ENCODE data around the gene NPAS3.

DNA sequence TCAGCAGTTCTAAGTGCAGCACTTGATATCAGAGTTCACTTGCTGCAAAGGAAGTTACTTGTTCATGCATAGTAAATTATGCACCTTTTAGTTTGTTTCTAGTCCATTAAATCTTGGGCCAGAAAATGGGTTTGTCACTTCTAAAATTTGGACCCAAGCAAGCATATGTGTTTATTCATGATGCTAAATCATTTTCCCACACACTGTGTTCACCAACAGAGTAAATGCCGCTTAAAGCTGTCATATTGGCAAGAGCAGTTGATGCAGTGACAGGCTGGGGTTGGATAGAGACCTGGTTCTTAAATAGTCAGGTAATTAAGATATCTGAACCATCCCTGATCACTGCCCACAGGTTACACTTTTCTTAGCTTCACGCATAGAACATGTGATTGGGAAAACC lies 602.5 kb downstream of the NPAS3 start:
- TF ChIP-seq SRF (IDR thresholded peaks at IDR 0.05; ENCODE audit: low read depth, low read length) (no peak), HDAC1 (CRISPR knock-in tag; IDR thresholded peaks at IDR 0.05) (no peak), SMAD1 (CRISPR knock-in tag; IDR thresholded peaks at IDR 0.05; ENCODE audit: borderline replicate concordance, low read depth) (no peak), NFIC (IDR thresholded peaks at IDR 0.05; ENCODE audit: low read length) (no peak), ARHGAP35 (CRISPR knock-in tag; IDR thresholded peaks at IDR 0.05; ENCODE audit: borderline replicate concordance) (no peak)
- TF ChIP-seq, protein P1, sequence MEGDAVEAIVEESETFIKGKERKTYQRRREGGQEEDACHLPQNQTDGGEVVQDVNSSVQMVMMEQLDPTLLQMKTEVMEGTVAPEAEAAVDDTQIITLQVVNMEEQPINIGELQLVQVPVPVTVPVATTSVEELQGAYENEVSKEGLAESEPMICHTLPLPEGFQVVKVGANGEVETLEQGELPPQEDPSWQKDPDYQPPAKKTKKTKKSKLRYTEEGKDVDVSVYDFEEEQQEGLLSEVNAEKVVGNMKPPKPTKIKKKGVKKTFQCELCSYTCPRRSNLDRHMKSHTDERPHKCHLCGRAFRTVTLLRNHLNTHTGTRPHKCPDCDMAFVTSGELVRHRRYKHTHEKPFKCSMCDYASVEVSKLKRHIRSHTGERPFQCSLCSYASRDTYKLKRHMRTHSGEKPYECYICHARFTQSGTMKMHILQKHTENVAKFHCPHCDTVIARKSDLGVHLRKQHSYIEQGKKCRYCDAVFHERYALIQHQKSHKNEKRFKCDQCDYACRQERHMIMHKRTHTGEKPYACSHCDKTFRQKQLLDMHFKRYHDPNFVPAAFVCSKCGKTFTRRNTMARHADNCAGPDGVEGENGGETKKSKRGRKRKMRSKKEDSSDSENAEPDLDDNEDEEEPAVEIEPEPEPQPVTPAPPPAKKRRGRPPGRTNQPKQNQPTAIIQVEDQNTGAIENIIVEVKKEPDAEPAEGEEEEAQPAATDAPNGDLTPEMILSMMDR (CRISPR knock-in tag; IDR thresholded peaks at IDR 0.05): no peak

All from HepG2 (cell line).